Measurements from ENCODE around the gene LIN54.
"Not testable (repeated sequence)": the region's sequence is repeated elsewhere in the genome, so short reads cannot be mapped to it uniquely, and the experiment has no call there.

Gene LIN54

GRCh38 chr4:83010111-83010521 is 507 bp downstream of the LIN54 start:
- Histone ChIP-seq H3K36me3 (ENCODE audit: insufficient read depth, low read depth, low read length) (no peaks in the 10 kb centered on the region), H3K9ac (ENCODE audit: low read depth, low read length) (peak overlapping the region; percentile 82), H3K4me1 (ENCODE audit: insufficient read depth, low read length) (peaks cover 13% of the 10 kb centered on the region; the same call in 1 of the 2 replicates), H3K4me3 (ENCODE audit: low read length) (peak overlapping the region; percentile 86), H3K9me3 (ENCODE audit: insufficient read depth, low read depth, low read length) (no peaks in the 10 kb centered on the region), H3K27me3 (ENCODE audit: insufficient read depth, low read length) (peaks cover 25% of the 10 kb centered on the region), H3K27ac (ENCODE audit: low read length) (no peak overlapping the region)

- Histone ChIP-seq H3K27me3 (ENCODE audit: insufficient read depth, low read length) (peaks cover 25% of the 10 kb centered on the region), H3K9ac (ENCODE audit: low read depth, low read length) (peak overlapping the region; percentile 82; the same call in 1 of the 2 replicates), H3K4me1 (ENCODE audit: insufficient read depth, low read length) (peaks cover 13% of the 10 kb centered on the region; the same call in 1 of the 2 replicates), H3K9me3 (ENCODE audit: insufficient read depth, low read depth, low read length) (no peaks in the 10 kb centered on the region), H3K36me3 (ENCODE audit: insufficient read depth, low read depth, low read length) (no peaks in the 10 kb centered on the region), H3K4me3 (ENCODE audit: low read length) (peak overlapping the region; percentile 86), H3K27ac (ENCODE audit: low read length) (no peak overlapping the region)
Measured at GRCh38 chr4:83009529-83009928, 1.1 kb downstream of the LIN54 start.

GRCh38 chr4:83003044-83003791 is 7.4 kb downstream of the LIN54 start:
- H3K36me3 ChIP-seq (ENCODE audit: insufficient read depth, low read depth, low read length): not testable (repeated sequence)

GRCh38 chr4:83002329-83002728 is 8.3 kb downstream of the LIN54 start:
- no peak overlapping the region for H3K4me3 ChIP-seq (ENCODE audit: low read length)

More at GRCh38 chr4:83003044-83003791, 7.4 kb downstream of the LIN54 start:
- H3K9me3 ChIP-seq (ENCODE audit: insufficient read depth, low read depth, low read length); H3K27me3 ChIP-seq (ENCODE audit: insufficient read depth, low read length); H3K4me3 ChIP-seq (ENCODE audit: low read length); H3K9ac ChIP-seq (ENCODE audit: low read depth, low read length); H3K27ac ChIP-seq (ENCODE audit: low read length); H3K4me1 ChIP-seq (ENCODE audit: insufficient read depth, low read length): not testable (repeated sequence)

GRCh38 chr4:82998898-82999297 is 11.7 kb downstream of the LIN54 start:
- H3K9me3 ChIP-seq (ENCODE audit: insufficient read depth, low read depth, low read length): no peaks in the 10 kb centered on the region
- no peak overlapping the region for H3K4me3 ChIP-seq (ENCODE audit: low read length)
- no peaks in the 10 kb centered on the region for H3K4me1 ChIP-seq (ENCODE audit: insufficient read depth, low read length)
- H3K9ac ChIP-seq (ENCODE audit: low read depth, low read length): no peak overlapping the region
- H3K27ac ChIP-seq (ENCODE audit: low read length): no peak overlapping the region
- no peaks in the 10 kb centered on the region for H3K36me3 ChIP-seq (ENCODE audit: insufficient read depth, low read depth, low read length)
- H3K27me3 ChIP-seq (ENCODE audit: insufficient read depth, low read length): no peaks in the 10 kb centered on the region

More at GRCh38 chr4:83002329-83002728, 8.3 kb downstream of the LIN54 start:
- Histone ChIP-seq H3K27me3 (ENCODE audit: insufficient read depth, low read length) (no peaks in the 10 kb centered on the region), H3K4me1 (ENCODE audit: insufficient read depth, low read length) (no peaks in the 10 kb centered on the region), H3K27ac (ENCODE audit: low read length) (no peak overlapping the region), H3K9ac (ENCODE audit: low read depth, low read length) (no peak overlapping the region), H3K9me3 (ENCODE audit: insufficient read depth, low read depth, low read length) (no peaks in the 10 kb centered on the region), H3K36me3 (ENCODE audit: insufficient read depth, low read depth, low read length) (no peaks in the 10 kb centered on the region)

- no peaks in the 10 kb centered on the region for H3K4me1 ChIP-seq (ENCODE audit: insufficient read depth, low read length)
- no peaks in the 10 kb centered on the region for H3K27me3 ChIP-seq (ENCODE audit: insufficient read depth, low read length)
- no peak overlapping the region for H3K27ac ChIP-seq (ENCODE audit: low read length)
- no peaks in the 10 kb centered on the region for H3K36me3 ChIP-seq (ENCODE audit: insufficient read depth, low read depth, low read length)
- H3K4me3 ChIP-seq (ENCODE audit: low read length): no peak overlapping the region
- no peak overlapping the region for H3K9ac ChIP-seq (ENCODE audit: low read depth, low read length)
- no peaks in the 10 kb centered on the region for H3K9me3 ChIP-seq (ENCODE audit: insufficient read depth, low read depth, low read length)
Measured at GRCh38 chr4:82994834-82995233, 15.8 kb downstream of the LIN54 start.

- no peaks in the 10 kb centered on the region for H3K4me1 ChIP-seq (ENCODE audit: insufficient read depth, low read length)
- no peaks in the 10 kb centered on the region for H3K9me3 ChIP-seq (ENCODE audit: insufficient read depth, low read depth, low read length)
- H3K27ac ChIP-seq (ENCODE audit: low read length): no peak overlapping the region
- no peaks in the 10 kb centered on the region for H3K36me3 ChIP-seq (ENCODE audit: insufficient read depth, low read depth, low read length)
- H3K9ac ChIP-seq (ENCODE audit: low read depth, low read length): no peak overlapping the region
- H3K4me3 ChIP-seq (ENCODE audit: low read length): no peak overlapping the region
- H3K27me3 ChIP-seq (ENCODE audit: insufficient read depth, low read length): no peaks in the 10 kb centered on the region
Measured at GRCh38 chr4:82989575-82990429, 20.8 kb downstream of the LIN54 start.

GRCh38 chr4:82988323-82988832 is 22.2 kb downstream of the LIN54 start:
- Histone ChIP-seq H3K36me3 (ENCODE audit: insufficient read depth, low read depth, low read length) (no peaks in the 10 kb centered on the region), H3K27ac (ENCODE audit: low read length) (no peak overlapping the region), H3K4me1 (ENCODE audit: insufficient read depth, low read length) (no peaks in the 10 kb centered on the region), H3K27me3 (ENCODE audit: insufficient read depth, low read length) (no peaks in the 10 kb centered on the region), H3K9me3 (ENCODE audit: insufficient read depth, low read depth, low read length) (no peaks in the 10 kb centered on the region), H3K9ac (ENCODE audit: low read depth, low read length) (no peak overlapping the region), H3K4me3 (ENCODE audit: low read length) (no peak overlapping the region)

- not testable (repeated sequence) for H3K9ac ChIP-seq (ENCODE audit: low read depth, low read length); H3K27ac ChIP-seq (ENCODE audit: low read length); H3K36me3 ChIP-seq (ENCODE audit: insufficient read depth, low read depth, low read length); H3K27me3 ChIP-seq (ENCODE audit: insufficient read depth, low read length); H3K4me3 ChIP-seq (ENCODE audit: low read length); H3K9me3 ChIP-seq (ENCODE audit: insufficient read depth, low read depth, low read length); H3K4me1 ChIP-seq (ENCODE audit: insufficient read depth, low read length)
Measured at GRCh38 chr4:82987519-82987918, 23.1 kb downstream of the LIN54 start.

- Histone ChIP-seq H3K36me3 (ENCODE audit: insufficient read depth, low read depth, low read length) (no peaks in the 10 kb centered on the region), H3K4me3 (ENCODE audit: low read length) (no peak overlapping the region), H3K27ac (ENCODE audit: low read length) (no peak overlapping the region), H3K9ac (ENCODE audit: low read depth, low read length) (no peak overlapping the region), H3K4me1 (ENCODE audit: insufficient read depth, low read length) (no peaks in the 10 kb centered on the region), H3K27me3 (ENCODE audit: insufficient read depth, low read length) (no peaks in the 10 kb centered on the region), H3K9me3 (ENCODE audit: insufficient read depth, low read depth, low read length) (no peaks in the 10 kb centered on the region)
Measured at GRCh38 chr4:82984459-82984858, 26.2 kb downstream of the LIN54 start.

- H3K9ac ChIP-seq (ENCODE audit: low read depth, low read length): no peak overlapping the region
- H3K4me1 ChIP-seq (ENCODE audit: insufficient read depth, low read length): no peaks in the 10 kb centered on the region
- H3K4me3 ChIP-seq (ENCODE audit: low read length): no peak overlapping the region
- no peak overlapping the region for H3K27ac ChIP-seq (ENCODE audit: low read length)
- no peaks in the 10 kb centered on the region for H3K36me3 ChIP-seq (ENCODE audit: insufficient read depth, low read depth, low read length)
- no peaks in the 10 kb centered on the region for H3K27me3 ChIP-seq (ENCODE audit: insufficient read depth, low read length)
- no peaks in the 10 kb centered on the region for H3K9me3 ChIP-seq (ENCODE audit: insufficient read depth, low read depth, low read length)
Measured at GRCh38 chr4:82983444-82983843, 27.2 kb downstream of the LIN54 start.
